Neural progenitor cell (in vitro differentiated cells): ENCODE measurements around the gene YPEL2. TPM values are rescaled to one million over a fixed set of nuclear protein-coding genes. Genes with fewer than 3 reads are reported as not detected.

Experiments used
- DNase-seq: peaks from one replicate; pipeline ENCODE4 v3.0.0-alpha.2; 2016; ENCODE audit warnings: low spot score
- H2AFZ ChIP-seq: fragments of 200-600 bp; sonication (generic); replicated peaks from 2 replicates; pipeline ENCODE4 v1.6.1; 2016; ENCODE audit warnings: antibody characterized with exemption
- H3F3A ChIP-seq: fragments of 200-600 bp; sonication (generic); 2 replicates; pipeline ENCODE4 v1.6.1; 2016; ENCODE audit warnings: antibody characterized with exemption, low read depth
- H3K27ac ChIP-seq: fragments of 200-600 bp; sonication (generic); 2 replicates; pipeline ENCODE4 v1.5.1; 2016; ENCODE audit warnings: mild to moderate bottlenecking
- H3K27me3 ChIP-seq: fragments of 200-600 bp; sonication (generic); 2 replicates; pipeline ENCODE4 v1.6.1; 2016; ENCODE audit warnings: mild to moderate bottlenecking, moderate library complexity
- H3K36me3 ChIP-seq: fragments of 200-600 bp; sonication (generic); 2 replicates; pipeline ENCODE4 v1.5.1; 2016
- H3K4me1 ChIP-seq: fragments of 200-600 bp; sonication (generic); 2 replicates; pipeline ENCODE4 v1.6.1; 2016; ENCODE audit warnings: mixed run types
- H3K4me2 ChIP-seq: fragments of 200-600 bp; sonication (generic); 2 replicates; pipeline ENCODE4 v1.6.1; 2016
- H3K4me3 ChIP-seq: fragments of 200-600 bp; sonication (generic); 2 replicates; pipeline ENCODE4 v1.5.1; 2016
- H3K79me2 ChIP-seq: fragments of 200-600 bp; sonication (generic); 2 replicates; pipeline ENCODE4 v1.6.1; 2016; ENCODE audit warnings: low read depth
- H3K9ac ChIP-seq: fragments of 200-600 bp; sonication (generic); 2 replicates; pipeline ENCODE4 v1.6.1; 2016
- H3K9me3 ChIP-seq: fragments of 200-600 bp; sonication (generic); 2 replicates; pipeline ENCODE4 v1.5.1; 2016; ENCODE audit warnings: low read depth
- H4K20me1 ChIP-seq: fragments of 200-600 bp; sonication (generic); 2 replicates; pipeline ENCODE4 v1.6.1; 2016; ENCODE audit warnings: low read depth
- H3K27ac Mint-ChIP-seq: 3 replicates; pipeline ENCODE4 v1.8.0; 2021; ENCODE audit warnings: mixed read lengths
- H3K27me3 Mint-ChIP-seq: 2 replicates; pipeline ENCODE4 v1.8.0; 2022; ENCODE audit warnings: low read depth, mild to moderate bottlenecking, inconsistent platforms, moderate library complexity, mixed read lengths; ENCODE audit not compliant: insufficient read depth
- H3K36me3 Mint-ChIP-seq: 3 replicates; pipeline ENCODE4 v1.8.0; 2021; ENCODE audit warnings: mixed read lengths
- H3K4me1 Mint-ChIP-seq: 3 replicates; pipeline ENCODE4 v1.8.0; 2021; ENCODE audit warnings: mixed read lengths
- H3K4me3 Mint-ChIP-seq: 3 replicates; pipeline ENCODE4 v1.8.0; 2021; ENCODE audit warnings: mild to moderate bottlenecking, moderate library complexity, mixed read lengths
- H3K9me3 Mint-ChIP-seq: 3 replicates; pipeline ENCODE4 v1.8.0; 2020; ENCODE audit warnings: mixed read lengths
- CTCF ChIP-seq: fragments of 200-600 bp; sonication (generic); IDR thresholded peaks from 2 replicates; pipeline ENCODE4 v1.5.1; 2017; ENCODE audit warnings: antibody characterized with exemption, mild to moderate bottlenecking
- EZH2 ChIP-seq: fragments of 200-600 bp; sonication (generic); IDR thresholded peaks from 2 replicates; pipeline ENCODE4 v1.6.1; 2017; ENCODE audit warnings: antibody characterized with exemption, mild to moderate bottlenecking, moderate library complexity
- EZH2phosphoT487 ChIP-seq: fragments of 200-600 bp; sonication (generic); IDR thresholded peaks from 2 replicates; pipeline ENCODE4 v1.6.1; 2017; ENCODE audit warnings: antibody characterized with exemption
- total RNA-seq: library from RNA; depleted of rRNA; stranded (reverse); fragments of >200 nt; gene quantifications from 2 replicates; pipeline ENCODE4 v1.2.3, GENCODE V29; 2015; ENCODE audit warnings: low replicate concordance

The YPEL2 gene
- total RNA-seq, 1 donor from 2014 or later = 38.0 TPM

GRCh38 chr17:59418732-59419166 is 87.3 kb downstream of the YPEL2 start:
- H3F3A ChIP-seq = no peaks in the 10 kb centered on the region
- H3K36me3 Mint-ChIP-seq = no peaks in the 10 kb centered on the region

GRCh38 chr17:59420901-59421300 is 89.4 kb downstream of the YPEL2 start:
- Histone ChIP-seq H3K27me3 (no peaks in the 10 kb centered on the region), H3K36me3 (no peaks in the 10 kb centered on the region), H3K4me2 (no peak overlapping the region), H3K4me1 (peaks cover 5% of the 10 kb centered on the region), H3K79me2 (no peaks in the 10 kb centered on the region), H3K9me3 (no peaks in the 10 kb centered on the region), H4K20me1 (no peaks in the 10 kb centered on the region), H2AFZ (no peak overlapping the region), H3F3A (no peaks in the 10 kb centered on the region), H3K27ac (no peak overlapping the region), H3K9ac (no peak overlapping the region), H3K4me3 (no peak overlapping the region)
- Mint-ChIP-seq H3K9me3 (no peaks in the 10 kb centered on the region), H3K36me3 (no peaks in the 10 kb centered on the region), H3K27me3 (peaks cover 9% of the 10 kb centered on the region), H3K4me3 (no peak overlapping the region), H3K27ac (no peak overlapping the region), H3K4me1 (peaks cover 14% of the 10 kb centered on the region)
- DNase-seq = no peak
- TF ChIP-seq CTCF = no peak
- TF ChIP-seq EZH2 = no peak
- TF ChIP-seq EZH2phosphoT487 = no peak

More at GRCh38 chr17:59418732-59419166, 87.3 kb downstream of the YPEL2 start:
- no peak overlapping the region for H3K9ac ChIP-seq
- H3K4me3 Mint-ChIP-seq = no peak overlapping the region
- H4K20me1 ChIP-seq = no peaks in the 10 kb centered on the region
- H3K9me3 ChIP-seq = no peaks in the 10 kb centered on the region
- no peak for TF ChIP-seq EZH2phosphoT487
- no peak for TF ChIP-seq CTCF
- TF ChIP-seq EZH2 = no peak
- no peak overlapping the region for H2AFZ ChIP-seq
- H3K4me1 Mint-ChIP-seq = no peaks in the 10 kb centered on the region
- H3K27me3 ChIP-seq = no peaks in the 10 kb centered on the region
- no peaks in the 10 kb centered on the region for H3K36me3 ChIP-seq
- H3K79me2 ChIP-seq = no peaks in the 10 kb centered on the region
- H3K4me2 ChIP-seq = no peak overlapping the region
- H3K27ac ChIP-seq = no peak overlapping the region
- no peak for DNase-seq
- peaks cover 11% of the 10 kb centered on the region for H3K27me3 Mint-ChIP-seq
- H3K9me3 Mint-ChIP-seq = no peaks in the 10 kb centered on the region
- no peaks in the 10 kb centered on the region for H3K4me1 ChIP-seq
- no peak overlapping the region for H3K4me3 ChIP-seq
- no peak overlapping the region for H3K27ac Mint-ChIP-seq

GRCh38 chr17:59421722-59422121 is 90.3 kb downstream of the YPEL2 start:
- Histone ChIP-seq H3K27me3 (no peaks in the 10 kb centered on the region), H3K9me3 (no peaks in the 10 kb centered on the region), H3K4me3 (no peak overlapping the region), H3K27ac (no peak overlapping the region), H3K9ac (no peak overlapping the region), H4K20me1 (no peaks in the 10 kb centered on the region), H3K4me2 (no peak overlapping the region), H3K4me1 (peaks cover 5% of the 10 kb centered on the region), H3K36me3 (no peaks in the 10 kb centered on the region), H3F3A (no peaks in the 10 kb centered on the region), H2AFZ (no peak overlapping the region), H3K79me2 (no peaks in the 10 kb centered on the region)
- Mint-ChIP-seq H3K27me3 (peaks cover 9% of the 10 kb centered on the region), H3K9me3 (no peaks in the 10 kb centered on the region), H3K36me3 (no peaks in the 10 kb centered on the region), H3K4me3 (no peak overlapping the region), H3K4me1 (peaks cover 20% of the 10 kb centered on the region), H3K27ac (no peak overlapping the region)
- DNase-seq = no peak
- TF ChIP-seq EZH2 = no peak
- TF ChIP-seq EZH2phosphoT487 = no peak
- TF ChIP-seq CTCF = no peak
